ENCODE data around the gene PEX19.

The PEX19 gene

DNA sequence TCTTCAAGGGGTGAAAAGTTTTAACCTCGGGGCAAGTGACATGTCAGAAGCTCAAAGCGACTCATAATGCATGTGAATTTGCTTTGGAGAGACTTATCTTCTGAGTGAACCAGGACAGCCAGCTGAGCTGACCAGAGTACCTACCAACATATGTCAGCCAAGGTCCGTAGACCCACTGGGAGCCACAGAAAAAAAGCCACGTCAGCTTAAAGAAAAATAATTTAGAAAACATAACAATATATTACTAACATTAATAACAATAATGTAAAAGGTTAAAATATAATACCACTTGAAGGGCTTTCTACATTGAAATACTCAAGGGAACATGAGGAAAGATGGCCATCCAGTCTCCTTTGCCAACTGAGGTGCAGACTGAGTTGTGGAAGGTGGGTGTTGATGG, 6.9 kb downstream of the PEX19 start:
- DNase-seq (ENCODE audit: low read depth), result no peak

DNA sequence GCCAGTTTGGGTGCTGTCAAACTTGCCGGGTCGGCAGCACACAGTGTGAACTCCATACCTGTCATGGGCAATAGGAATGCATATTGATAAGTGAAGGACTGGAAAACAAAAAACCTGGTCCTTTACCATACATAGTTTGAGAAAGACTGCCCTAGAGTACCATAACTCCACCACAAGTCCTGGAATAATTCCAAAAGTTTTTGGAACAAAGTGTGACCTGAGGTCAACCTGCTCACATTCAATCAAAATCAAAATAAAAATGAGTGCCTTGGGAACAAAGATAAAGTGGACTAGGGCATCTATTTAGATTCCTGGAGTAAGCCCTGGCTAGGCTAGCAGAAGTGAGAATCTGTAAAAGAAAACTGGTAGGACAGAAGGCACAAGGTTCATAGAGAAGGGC, 7.6 kb downstream of the PEX19 start:
- no peak for DNase-seq (ENCODE audit: low read depth)

DNA sequence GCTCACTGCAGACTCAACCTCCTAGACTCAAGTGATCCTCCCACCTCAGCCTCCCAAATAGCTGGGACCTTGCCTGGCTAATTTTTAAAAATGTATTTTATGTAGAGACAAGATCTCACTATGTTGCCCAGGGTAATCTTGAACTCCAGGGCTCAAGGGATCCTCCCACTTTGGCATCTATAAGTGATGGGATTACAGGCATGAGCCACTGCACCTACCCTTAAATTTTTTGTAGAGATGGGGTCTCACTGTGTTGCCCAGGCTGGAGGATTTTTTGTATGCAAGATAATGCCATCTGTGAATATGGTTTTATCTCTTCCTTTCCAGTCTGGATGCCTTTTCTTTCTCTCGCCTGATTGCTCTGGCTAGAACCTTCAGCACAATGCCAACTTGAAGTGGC, 13.9 kb downstream of the PEX19 start:
- no peak for DNase-seq (ENCODE audit: low read depth)

DNA sequence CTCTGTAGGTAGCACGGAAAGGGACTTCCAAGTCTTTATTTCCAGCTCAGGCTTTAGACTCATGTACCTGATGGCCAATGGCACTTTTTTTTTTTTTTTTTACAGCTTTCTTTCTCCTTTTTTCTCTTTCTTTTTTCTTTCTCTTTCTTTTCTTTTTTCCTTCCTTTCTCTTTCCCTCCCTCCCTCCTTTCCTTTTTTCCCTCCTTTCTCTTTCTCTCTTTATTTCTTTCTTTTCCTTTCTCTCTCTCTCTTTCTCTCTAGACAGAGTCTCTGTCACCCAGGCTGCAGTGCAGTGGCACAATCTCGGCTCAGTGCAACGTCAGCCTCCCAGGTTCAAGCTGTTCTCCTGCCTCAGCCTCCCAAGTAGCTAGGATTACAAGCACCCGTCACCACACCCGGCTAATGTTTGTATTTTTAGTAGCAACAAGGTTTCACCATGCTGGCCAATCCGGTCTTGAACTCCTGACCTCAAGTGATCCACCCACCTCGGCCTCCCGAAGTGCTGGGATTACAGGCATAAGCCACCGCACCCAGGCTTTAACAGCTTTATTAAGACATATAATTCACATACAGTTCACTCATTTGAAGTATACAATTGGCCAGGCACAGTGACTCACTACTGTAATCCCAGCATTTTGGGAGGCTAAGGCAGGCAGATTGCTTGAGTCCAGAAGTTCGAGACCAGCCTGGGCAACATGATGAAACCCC, 17.5 kb downstream of the PEX19 start:
- DNase-seq (ENCODE audit: low read depth), result no peak

DNA sequence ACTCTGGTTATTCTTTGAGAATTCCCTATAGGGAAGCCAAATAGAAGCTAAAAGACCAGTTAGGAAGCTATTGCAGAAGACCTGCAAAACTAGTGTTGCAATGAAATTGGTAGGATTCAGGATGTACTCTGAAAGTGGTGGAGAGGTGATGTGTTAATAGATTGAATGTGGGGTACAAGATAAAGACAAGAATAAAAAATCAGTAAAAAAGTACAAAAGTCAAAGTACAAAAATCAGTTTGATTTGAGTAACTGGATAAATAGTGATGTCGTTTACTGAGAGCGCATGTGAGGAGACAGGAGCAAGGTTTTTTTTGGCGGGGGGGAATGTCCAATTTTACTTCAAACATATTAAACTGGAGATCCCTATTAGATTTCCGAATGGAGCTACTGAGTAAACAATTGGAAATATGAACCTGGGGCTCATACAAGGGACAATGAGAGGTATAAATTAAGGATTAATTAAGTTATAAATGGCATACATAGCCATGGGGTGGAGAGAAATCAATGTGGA, 20.1 kb downstream of the PEX19 start:
- DNase-seq (ENCODE audit: low read depth), result no peak

DNA sequence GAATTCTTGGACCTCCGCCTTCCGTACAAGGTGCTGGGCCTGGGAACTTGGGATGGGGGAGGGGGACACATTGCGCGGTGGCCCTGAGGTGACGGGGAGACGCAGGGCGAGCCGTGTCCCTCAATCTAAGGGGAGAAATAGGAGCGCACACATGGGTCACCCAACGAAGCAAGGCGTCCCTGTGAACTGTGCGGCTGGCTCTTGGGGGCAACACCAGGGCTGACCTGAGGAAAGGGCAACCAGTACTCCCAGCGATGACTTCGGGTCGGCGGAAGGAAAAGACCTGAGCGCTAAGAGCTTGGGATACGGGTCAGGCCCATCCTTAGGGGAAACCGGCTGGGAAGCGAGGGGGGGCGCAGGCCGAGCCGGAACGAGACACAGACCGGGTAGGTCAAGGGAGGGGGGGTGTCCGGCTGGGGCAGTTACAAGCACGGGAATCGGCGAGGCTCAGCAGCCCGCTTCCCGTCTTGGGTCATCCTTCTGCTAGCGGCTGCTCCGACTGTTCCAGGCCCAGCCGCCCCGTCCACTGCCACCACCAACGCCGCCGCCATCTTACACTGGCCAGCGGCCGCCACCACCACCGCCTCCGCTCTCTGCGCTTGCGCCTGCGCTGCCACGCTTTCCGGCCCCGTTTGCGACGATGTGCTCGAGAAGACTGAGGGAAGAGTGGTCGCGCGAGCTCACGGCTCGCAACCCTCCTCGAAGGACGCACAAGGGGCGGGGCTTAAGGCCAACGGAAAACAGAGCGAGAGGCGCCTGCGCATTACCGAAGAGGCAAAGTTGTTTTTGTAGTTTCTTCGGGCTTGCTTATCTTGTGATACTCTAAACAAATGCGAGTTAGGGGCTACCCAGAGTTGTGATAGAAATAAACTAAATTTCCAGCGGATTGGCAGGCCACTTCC, 22.8 kb downstream of the PEX19 start, which contains the start of gene DCAF8:
Gene DCAF8 (minus strand): TSS at position 657 of the 902 bp plus-strand sequence. CDS start 18,541 bp downstream, outside the sequence.
- peak; percentile 95 for DNase-seq (ENCODE audit: low read depth)

DNA sequence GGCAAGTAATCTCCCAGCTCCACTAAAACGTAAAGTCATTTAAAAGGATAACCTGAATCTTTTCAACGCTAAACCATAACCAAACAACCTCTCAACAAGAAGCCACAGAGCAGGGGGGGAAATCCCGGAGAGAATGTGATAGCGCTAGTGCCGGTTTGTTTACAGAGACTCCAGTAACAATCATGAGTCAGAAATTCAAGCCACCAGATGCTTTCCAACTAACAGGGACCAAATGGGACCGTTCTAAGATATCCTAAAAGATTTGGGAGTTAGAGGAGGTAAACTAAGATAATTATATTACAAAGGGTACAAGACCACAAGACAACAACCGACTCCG, 23.4 kb downstream of the PEX19 start:
- DNase-seq (ENCODE audit: low read depth), result no peak

DNA sequence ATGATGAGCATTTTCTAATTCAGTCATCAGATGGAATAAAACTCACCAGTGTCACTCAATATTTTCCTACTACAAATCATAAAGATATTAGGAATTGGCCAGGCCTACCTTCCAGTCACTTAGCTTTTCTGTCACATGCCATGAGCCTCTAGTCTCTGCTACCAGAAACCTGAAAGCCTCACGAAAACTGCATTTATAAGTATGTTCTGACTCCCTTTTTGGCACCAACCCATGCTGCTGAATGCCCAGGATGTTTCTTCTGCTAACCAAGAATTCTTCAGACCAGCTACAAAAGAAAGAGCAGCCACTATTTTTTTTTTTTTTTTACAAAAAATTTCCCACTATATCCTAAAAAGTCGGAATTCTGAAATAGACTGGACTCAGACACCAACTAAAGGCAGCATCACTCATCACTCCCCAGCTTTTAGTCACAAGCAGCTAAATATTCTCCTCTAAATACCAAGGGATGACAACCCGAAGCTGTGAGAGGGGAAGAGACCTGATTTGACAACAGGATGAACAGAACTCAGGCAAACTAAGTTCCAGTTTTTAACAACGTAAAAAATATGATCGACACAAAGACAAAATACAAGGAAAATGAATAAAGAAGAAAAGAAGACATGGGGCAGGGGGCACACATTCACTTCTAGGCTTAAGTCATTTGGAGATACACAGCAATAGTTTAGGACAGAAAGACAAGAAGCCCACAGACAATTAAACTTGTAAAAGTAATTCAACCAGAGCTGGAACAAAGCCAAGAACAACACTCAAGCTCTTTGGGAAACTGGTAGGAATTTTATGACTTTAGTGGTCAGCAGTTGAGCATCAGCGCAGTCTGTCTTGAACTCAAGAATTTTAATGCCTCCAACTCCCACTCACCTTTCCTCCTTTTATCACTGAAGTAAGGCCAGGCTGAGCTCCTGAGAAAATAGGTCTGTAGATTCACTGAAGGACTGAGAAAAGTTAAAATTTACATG, 24.2 kb downstream of the PEX19 start:
- no peak for DNase-seq (ENCODE audit: low read depth)

DNA sequence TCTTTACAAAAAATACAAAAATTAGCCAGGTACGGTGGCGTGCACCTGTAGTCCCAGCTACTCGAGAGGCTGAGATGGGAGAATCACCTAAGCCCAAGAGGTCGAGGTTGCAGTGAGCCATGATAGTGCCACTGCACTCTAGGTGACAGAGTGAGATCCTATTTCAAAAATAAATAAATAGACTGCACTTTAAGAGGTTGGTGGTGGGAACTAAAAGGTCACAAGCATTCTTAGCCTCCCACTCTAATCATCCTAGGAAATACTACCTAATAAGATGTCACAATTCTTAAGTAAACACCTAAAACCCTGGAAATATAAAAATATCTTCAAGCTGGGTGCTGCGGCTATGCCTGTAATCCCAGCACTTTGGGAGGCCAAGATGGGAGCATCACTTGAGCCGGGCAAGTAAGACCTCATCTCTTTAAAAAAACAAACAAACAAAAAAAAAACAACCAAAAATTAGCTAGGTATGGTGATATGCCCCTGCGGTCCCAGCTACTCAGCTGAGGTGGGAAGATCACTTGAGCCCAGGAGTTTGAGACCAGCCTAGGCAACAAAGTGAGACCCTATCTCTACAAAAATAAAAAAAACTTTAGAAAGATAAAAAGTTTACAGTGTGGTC, 26.6 kb downstream of the PEX19 start:
- no peak for DNase-seq (ENCODE audit: low read depth)

DNA sequence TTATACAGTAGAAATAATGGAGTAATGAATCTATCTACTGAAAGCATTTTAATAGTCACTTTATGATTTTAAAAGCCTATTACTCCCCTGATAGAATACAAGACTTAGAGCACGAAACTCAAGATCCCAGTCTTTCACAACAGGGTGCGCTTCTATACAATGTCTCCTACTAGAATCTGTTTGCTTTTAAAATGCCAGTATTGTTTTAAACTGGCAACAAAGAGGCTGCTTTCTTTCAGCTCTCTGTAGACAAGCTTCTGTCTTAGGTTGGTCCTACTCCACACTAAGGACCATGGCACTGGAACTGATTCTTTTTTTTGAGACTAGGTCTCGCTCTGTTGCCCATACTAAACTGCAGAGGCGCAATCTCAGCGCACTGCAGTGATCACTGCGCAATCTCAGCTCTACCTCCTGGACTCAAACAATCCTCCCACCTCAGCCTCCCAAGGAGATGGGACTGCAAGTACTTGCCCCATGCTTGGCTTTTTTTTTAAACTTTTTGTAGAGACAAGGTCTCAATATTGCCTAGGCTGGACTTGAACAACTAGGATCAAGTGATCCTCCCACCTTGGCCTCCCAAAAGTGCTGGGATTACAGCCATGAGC, 27.4 kb downstream of the PEX19 start:
- no peak for DNase-seq (ENCODE audit: low read depth)

DNA sequence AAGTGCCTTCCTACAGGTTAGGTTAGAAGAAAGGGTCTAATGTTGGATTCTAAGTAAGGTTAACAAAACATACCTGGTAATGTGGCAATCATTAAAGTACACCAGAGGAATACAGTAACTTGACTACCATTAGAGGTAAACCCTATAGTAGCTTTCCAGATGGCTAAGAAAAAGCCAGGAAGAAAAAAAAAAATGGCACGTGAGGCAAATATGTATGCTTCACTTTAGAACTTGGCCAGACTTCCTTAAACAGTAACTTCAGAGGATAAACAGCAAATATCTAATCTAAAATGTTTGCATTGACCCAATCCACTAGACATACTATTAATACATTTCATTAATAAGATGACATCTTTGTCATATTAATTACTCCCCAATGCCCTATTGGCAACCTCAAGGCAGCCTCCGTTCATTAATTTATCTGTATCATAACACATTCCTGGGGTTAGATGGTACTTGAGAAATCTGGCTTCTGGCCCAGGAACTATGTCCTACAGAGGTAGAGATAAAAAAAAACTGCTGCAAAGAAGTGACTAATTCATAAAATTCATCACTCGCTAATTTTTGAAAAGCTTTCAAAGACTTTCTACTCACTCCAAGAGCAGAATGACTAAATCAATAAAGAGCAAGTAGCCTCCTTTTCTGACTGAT, 28.4 kb downstream of the PEX19 start:
- DNase-seq (ENCODE audit: low read depth), result no peak

DNA sequence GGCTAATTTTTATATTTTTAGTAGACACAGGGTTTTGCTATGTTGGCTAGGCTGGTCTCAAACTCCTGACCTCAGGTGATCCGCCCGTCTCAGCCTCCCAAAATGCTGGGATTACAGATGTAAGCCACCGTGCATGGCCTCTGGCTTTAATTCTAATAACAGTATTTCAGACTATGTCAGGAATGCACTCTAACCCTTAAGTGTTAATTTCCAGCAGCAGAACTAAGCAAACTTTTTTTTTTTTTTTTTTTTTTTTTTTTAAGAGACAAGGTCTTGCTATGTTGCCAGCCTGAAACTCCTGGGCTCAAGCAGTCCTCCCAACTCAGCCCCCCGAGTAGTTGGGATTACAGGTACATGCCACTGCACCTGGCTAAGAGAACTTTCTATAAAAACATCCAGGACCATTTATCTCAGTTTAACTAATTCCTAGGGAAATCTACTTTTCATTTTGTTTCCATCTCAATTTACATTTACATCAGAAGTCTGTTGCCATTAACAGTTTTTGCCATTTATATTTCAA, 29.1 kb downstream of the PEX19 start:
- no peak for DNase-seq (ENCODE audit: low read depth)

DNA sequence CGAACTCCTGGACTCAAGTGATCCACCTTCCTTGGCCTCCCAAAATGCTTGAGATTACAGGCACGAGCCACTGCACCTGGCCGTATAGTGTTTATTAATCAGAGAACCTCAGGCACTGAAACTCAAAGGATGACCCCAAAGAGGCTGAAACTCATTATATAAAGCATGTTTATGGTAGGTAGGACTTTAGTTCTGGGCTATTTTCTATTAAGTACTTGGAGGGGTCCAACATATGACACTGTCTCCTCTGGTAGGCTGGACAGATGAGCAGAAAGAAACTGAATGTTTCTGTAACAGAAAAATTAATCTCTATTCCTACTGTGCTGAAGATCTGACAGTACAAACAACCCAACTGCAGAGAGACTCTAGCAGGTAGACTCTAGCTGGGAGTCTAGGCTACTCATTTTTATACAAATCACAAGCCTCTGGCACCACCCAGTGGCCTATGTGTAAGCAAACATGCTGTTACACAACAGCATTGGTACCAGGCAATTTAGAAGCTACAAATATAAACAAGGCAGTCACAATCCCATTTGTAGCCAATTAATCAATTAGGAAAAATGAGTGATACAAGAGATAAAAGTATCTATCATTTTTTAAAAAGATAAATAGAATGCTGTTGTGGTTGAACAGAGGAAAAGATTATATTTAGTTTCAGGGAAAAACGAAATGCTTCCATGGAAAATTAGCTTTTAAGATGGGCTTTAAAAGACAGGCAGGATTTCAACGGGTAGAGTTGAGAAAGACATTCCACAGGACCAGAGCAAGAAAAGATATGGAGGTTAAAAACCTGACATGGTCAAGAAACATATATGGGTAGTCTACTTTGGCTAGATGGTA, 33.0 kb downstream of the PEX19 start:
- DNase-seq (ENCODE audit: low read depth), result no peak

DNA sequence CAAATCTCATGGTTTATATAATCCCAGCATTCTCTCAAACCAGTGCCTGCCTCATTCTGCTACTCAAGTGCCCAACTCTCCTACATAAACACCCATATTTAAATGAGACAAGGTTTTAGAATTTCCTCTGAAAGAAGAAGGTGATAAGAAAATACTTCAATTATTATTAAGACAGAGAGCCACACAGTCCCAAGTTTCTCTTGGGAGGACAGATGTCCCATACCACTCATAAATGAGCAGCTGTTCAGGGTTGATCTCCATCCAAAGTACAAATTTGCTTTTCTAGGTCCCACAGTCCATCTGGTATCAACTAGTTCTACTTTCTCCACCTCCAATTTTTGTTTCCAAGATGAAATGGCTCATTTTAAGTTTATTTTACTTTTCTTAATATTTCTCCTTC, 33.9 kb downstream of the PEX19 start:
- DNase-seq (ENCODE audit: low read depth), result no peak

DNA sequence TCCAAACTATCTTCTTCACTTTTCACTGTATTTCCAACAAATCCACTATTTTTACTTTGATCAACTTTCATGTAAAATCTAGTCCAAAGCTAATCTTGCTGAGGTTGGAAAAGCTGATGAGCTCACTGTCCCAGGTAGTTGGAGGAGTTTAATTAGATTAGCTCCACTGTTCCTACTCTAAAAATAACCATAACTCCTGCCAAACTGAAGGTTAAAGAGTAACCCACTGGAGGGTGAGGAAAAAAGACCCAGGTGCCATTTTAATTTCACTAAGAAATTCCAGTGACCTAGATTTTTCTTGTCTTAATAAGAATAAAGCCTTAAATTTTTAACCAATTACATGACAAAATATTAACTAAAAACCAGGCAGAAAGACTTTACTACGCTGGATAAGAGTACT, 37.9 kb downstream of the PEX19 start:
- no peak for DNase-seq (ENCODE audit: low read depth)

DNA sequence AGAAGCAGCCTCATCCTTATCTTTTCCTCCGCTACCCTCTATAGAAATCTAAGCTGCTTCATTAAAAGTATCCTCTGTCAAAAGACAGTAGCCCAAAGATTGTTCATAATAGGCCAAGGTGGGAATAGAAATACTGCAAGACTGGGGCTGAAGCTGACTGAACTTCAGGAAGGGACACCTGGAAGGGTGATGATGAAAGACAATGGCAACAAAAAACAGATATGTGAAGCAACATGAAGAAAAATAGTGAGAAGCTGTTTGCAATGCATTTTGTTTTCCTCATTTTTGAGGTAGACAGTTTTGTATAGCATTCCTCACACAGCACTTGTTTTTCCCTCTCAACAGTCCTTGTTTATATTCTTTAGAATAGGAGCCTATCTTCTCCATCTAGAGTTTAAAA, 39.5 kb downstream of the PEX19 start:
- DNase-seq (ENCODE audit: low read depth), result no peak

DNA sequence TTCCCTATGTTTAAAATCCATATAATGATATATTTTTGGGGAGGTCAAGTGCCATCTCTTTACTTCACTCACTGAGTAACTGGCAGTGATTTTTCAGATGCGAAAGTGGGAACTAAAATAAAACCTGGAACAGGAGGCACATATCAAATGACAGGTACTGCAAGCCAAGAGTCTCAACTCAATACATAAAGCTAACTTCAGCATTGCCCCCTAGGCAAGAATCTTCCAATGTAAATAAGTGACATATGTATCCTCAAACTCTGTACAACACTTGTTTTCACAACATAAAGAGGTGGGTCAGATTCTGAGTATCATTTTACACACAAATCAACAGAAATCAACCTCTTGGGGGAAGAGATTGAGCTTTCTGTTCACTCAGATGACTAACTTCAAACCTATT, 40.7 kb downstream of the PEX19 start:
- DNase-seq (ENCODE audit: low read depth), result no peak

DNA sequence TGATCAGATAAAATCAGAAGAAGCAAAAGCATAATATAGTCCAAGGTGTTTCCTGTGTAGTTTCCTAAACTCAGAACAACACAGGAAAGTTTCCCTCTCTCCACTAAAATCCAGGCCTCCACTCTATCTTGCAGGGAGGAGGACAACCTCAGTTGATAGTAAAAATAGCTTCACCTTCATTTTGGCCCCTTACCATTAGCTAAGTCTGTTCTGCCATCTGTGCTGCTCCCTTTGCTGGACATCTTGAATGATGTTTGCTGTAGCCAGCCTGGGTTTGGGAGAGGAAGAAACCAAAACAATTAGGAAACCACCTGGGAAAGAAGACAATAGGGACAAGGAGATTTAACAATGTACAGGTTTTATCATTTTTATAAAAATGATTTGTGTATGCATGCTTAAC, 41.2 kb downstream of the PEX19 start:
- DNase-seq (ENCODE audit: low read depth), result no peak

DNA sequence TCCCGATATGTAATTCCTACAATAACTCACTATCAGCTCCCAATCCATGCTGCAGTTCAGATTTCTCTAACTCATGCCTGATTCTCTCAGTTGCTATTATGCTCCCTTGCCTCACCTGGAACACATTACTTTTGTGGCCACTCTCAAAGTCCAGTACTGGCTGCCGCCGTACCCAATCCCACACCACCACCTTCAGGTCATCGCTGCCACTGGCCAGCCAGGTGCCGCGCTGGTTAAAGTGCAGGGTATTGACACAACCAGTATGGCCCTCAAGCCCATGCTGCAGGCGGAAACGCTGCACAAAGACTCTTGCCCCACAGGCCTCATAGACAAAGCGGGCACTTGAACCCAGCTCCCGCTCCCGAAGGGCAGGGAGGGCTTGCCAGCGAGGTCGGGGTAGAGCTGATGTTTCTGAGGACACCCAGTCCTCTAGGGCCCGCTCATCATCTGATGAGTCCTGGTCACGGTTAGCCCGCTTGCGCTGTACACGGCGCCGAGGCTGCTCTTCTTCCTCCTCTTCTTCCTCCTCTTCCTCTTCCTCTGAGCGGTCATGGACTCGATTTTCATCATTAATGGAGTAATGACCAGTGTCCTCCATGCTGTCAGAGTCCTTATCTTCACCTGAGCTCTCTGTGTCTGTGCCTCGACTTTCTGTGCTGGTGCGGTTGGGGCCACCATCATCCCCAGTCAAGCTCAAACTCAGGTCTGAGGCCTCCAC, 45.2 kb downstream of the PEX19 start:
- DNase-seq (ENCODE audit: low read depth), result no peak

Measured in GM04504 (cell line).